AG09309 (cell line): ENCODE measurements around the gene CDC42BPA.
"Not testable (repeated sequence)": the region's sequence is repeated elsewhere in the genome, so short reads cannot be mapped to it uniquely, and the experiment has no call there.

Experiments used
- DNase-seq: peaks from one replicate; pipeline ENCODE4 v3.0.0-alpha.2; 2010; ENCODE audit warnings: low read depth
- H3K4me3 ChIP-seq: 2 replicates; pipeline ENCODE4 v1.5.1; 2011; ENCODE audit warnings: mild to moderate bottlenecking, low read depth, low read length, moderate library complexity; ENCODE audit not compliant: control insufficient read depth
- TF ChIP-seq, protein P1 (sequence below): IDR thresholded peaks from 2 replicates; pipeline ENCODE4 v1.5.1; 2011; ENCODE audit warnings: mild to moderate bottlenecking, low read depth, low read length, inconsistent platforms; ENCODE audit not compliant: insufficient read depth, control insufficient read depth; ENCODE audit errors: missing control alignments

The CDC42BPA gene

GRCh38 chr1:227362039-227362438, 43.7 kb upstream of the CDC42BPA start:
- TF ChIP-seq, protein P1, sequence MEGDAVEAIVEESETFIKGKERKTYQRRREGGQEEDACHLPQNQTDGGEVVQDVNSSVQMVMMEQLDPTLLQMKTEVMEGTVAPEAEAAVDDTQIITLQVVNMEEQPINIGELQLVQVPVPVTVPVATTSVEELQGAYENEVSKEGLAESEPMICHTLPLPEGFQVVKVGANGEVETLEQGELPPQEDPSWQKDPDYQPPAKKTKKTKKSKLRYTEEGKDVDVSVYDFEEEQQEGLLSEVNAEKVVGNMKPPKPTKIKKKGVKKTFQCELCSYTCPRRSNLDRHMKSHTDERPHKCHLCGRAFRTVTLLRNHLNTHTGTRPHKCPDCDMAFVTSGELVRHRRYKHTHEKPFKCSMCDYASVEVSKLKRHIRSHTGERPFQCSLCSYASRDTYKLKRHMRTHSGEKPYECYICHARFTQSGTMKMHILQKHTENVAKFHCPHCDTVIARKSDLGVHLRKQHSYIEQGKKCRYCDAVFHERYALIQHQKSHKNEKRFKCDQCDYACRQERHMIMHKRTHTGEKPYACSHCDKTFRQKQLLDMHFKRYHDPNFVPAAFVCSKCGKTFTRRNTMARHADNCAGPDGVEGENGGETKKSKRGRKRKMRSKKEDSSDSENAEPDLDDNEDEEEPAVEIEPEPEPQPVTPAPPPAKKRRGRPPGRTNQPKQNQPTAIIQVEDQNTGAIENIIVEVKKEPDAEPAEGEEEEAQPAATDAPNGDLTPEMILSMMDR = no peak
- H3K4me3 ChIP-seq = no peak overlapping the region
- no peak for DNase-seq

DNA sequence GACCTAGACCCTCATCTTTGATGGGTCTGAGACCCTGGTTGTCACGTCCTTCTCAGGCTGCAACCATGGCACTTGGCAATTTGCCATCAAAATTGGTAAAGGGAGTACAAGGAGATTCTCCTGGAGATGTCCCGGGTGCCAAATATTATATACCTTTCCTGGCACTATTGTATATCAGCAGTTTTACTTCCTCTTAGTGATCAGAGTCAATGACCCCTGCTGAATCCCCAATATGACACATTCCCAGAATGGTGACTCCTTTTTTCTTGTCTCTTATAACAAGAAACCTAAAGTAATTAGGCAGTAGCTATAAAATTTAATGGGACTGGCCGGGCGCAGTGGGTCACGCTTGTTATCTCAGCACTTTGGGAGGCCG, 39.6 kb upstream of the CDC42BPA start:
- no peak overlapping the region for H3K4me3 ChIP-seq
- no peak for DNase-seq
- TF ChIP-seq, protein P1 = no peak

DNA sequence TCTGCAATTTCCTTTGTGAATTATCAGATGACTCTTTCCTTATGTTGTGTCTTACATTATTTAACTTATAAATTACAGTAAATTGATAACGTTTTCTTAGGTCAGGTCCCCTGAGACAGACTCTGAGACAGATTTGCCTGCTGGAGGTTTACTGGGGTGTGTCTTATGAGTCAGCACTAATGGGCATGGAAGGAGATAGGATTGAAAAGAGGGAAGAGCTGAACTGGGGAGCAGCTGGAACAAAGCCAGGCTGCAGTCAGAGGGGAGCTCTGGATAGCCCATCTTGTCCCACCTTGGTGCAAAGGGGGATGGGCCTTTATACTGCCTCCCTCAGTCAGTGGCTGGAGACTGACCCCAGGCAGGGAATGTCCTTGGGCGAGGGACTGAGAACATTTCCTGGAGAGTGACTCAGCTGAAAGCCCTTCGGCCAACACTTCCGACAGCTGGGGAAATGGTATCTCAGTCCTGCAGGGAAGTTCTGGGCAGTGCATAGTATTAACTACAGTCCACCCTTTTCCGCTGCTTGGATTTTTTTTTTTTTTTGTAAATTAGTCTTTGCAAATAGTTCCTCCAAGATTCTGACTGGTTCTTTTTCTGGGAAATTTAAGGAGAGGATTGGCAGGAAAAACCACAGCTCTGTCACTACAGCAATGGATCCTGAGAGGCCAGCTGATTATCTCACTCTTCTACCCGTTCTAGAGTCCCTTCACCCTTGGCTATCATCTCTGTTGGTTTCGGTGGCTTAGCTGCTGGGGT, 39.1 kb upstream of the CDC42BPA start:
- DNase-seq = no peak
- TF ChIP-seq, protein P1 = no peak
- H3K4me3 ChIP-seq = no peak overlapping the region

- TF ChIP-seq, protein P1 = no peak
- H3K4me3 ChIP-seq = no peak overlapping the region
- no peak for DNase-seq
These were observed 38.4 kb upstream of the CDC42BPA start for GRCh38 chr1:227356620-227357146.

DNA sequence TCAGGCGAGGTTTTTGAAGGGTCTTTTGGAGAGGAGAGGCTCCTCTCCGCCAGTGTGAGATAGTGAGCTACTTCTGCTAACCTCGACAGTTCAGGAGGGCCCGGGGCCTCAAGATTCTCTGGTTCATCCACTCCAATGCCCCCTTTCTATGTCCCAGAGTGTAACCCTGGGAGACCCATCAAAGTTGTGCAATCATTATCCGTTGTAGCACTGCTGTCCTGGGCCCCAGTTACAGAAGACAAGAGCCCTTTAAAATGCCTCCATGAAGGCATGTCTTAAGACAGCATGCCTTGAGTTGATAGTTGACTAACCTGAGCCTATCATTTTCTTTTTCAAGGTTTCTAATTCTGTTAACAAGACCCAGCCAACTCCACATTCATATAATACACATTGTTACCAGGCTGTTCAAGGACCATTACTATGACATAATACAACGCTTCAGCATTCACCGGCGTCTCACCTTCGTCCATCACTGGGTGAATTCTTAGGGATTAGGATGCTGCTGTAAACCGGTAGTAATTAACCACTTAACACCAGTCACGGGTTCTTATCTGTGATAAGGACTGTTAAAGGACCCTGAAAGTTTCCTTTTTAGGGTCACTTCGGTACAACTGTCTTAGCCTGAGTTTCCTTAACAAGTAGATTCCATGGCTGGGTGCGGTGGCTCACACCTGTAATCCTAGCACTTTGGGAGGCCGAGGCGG, 37.4 kb upstream of the CDC42BPA start:
- TF ChIP-seq, protein P1 = no peak
- DNase-seq = no peak
- H3K4me3 ChIP-seq = no peak overlapping the region

GRCh38 chr1:227353186-227353585, 34.9 kb upstream of the CDC42BPA start:
- TF ChIP-seq, protein P1 = no peak

GRCh38 chr1:227352164-227352563, 33.9 kb upstream of the CDC42BPA start:
- H3K4me3 ChIP-seq, DNase-seq: not testable (repeated sequence)

More at GRCh38 chr1:227353186-227353585, 34.9 kb upstream of the CDC42BPA start:
- no peak overlapping the region for H3K4me3 ChIP-seq
- DNase-seq = no peak
